Measurements from ENCODE around the gene DENND4A.
A peak's percentile ranks its signal among the peaks of the same experiment; 100 is the strongest.
"Not testable (repeated sequence)": the region's sequence is repeated elsewhere in the genome, so short reads cannot be mapped to it uniquely, and the experiment has no call there.

The DENND4A gene

DNA sequence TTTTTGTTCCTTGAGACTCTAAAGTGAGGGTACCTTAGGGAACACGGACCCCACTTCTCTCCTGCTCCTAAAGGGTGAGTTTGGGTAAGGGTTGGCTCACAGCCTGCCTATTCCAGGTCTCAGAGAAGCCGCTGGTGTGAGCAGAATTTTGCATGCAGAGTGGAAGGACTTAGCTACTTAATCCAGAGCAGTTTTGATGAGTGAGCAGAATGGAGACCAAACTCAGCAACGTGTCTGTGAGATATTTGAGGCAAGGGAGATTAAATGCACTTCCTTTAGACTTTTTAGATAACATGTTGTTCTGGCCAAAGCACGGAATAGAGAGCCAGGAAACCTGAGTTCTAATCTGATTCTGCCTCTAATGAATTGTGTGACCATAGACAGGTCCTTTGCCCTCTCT lies 165.2 kb downstream of the DENND4A start:
- no peak for DNase-seq

DNA sequence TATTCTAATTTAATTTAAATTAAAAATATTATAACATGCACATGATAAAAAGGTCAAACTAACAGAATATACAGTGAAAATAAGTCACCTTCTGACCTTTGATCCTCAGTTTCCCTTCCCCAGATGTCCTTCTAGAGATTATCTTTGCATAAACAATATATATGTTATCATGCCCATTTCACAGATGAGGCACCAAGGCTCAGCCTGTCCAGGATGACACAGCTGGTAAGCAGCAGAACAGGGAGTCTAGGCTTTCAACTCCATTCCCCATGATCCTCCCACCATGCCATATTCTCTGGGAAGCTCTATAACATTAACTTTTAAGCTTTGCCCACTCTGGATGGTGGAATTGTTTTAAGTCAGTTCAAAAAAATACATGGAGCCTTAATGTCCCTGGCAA lies 169.0 kb downstream of the DENND4A start:
- no peak for DNase-seq

DNA sequence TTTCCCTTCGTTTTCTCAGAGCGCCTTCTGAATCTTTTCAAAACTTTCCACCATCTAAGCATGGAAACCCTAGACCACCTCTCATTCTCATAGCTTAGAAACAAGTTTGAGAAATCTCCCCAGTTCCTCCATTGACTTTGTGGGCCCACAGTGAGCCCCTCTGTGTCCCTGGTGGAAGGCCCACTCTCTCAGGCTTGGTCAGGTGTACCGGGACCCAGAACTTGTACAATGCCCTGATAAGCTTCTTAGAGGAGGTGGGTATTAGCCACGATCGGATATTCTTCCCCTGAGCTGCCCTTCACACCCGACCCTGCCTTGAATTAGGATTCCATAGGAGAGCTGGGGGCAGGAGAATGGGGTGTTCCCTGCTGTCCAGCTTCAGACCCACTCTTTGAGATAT lies 170.5 kb downstream of the DENND4A start, which contains the start of gene SLC24A1:
Gene SLC24A1 (plus strand): TSS at position 301 of the 400 bp plus-strand sequence. CDS start 2,143 bp downstream, outside the sequence.
- no peak for DNase-seq

DNA sequence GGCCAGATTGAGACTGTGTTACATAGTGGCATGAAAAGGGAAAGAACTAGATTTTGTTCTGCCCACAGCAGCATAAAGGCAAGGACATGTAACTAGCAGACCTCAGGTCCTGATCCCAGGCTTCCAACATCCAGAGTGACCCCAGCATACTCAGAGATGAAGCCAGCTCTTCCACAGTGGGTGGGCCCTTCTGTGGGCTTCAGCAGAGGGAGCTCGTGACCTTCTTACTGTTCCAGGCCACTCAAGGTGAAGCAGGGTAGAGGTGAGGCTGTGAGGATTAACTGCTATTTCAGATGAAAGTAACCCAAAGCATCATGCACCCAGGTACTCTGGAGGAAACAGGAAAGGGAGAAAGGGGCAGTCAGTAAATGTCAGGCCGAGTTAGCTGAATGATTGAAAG lies 171.3 kb downstream of the DENND4A start:
- DNase-seq = no peak

DNA sequence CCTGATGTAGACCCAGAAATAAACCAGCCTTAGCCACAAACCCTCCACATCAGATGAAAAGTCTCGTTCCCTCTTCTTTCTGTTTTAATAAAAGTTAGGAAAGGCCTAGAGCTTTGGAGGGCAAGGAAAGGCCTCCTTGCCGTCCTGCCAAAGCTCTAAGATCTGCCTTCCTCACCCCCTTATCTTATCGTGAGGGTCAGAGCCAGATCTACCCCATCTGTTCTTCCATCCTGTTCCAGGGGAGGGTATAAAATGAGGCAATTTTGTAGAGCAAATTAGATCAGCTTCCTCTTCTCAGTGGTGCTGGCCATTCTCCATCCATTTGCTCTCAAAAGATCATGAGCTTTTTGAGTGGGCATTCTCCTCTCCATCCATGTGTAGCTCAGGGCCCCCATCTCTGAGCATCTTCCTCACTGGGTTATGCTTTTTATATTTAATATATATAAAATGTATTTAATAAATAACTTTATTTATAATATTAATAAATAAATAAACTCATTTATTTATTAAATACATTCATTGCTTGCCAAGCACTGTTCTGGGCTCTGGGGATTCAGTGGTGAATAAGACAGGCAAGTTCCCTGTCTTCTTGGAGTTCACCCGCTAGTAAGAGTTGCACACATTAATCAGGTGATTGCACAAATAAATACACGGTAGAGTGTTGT lies 172.3 kb downstream of the DENND4A start:
- no peak for DNase-seq

DNA sequence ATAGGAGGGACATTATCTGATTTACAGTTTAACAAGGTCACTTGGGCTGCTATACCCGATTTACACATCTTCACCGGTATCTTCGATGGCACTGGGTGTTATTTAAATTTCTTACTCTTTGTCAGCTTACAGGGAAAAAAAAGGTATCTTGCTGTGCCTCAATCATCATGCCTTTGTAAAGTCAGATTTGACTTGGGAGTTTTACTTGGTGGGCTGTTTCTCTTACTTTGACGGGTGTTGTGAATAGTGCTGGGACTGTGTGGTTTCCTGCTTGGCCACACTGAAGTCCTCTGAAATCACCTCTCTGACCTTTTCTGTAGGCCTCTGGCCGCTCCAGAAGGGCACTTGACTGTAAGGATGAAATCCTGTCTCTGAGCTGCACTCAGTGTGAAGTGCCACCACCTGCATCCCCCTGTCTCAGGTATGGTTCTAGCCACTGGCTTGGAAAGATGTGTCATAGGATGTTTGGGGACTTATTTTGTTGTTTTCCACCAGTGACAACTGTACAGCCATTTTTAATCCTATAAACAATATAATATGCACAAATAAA lies 173.5 kb downstream of the DENND4A start:
- DNase-seq = no peak

DNA sequence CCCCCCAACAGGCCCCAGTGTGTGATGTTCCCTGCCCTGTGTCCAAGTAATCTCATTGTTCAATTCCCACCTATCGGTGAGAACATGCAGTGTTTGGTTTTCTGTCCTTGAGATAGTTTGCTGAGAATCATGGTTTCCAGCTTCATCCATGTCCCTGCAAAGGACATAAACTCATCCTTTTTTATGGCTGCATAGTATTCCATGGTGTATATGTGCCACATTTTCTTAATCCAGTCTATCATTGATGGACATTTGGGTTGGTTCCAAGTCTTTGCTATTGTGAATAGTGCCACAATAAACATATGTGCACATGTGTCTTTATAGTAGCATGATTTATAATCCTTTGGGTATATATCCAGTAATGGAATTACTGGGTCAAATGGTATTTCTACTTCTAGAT lies 176.2 kb downstream of the DENND4A start:
- DNase-seq = not testable (repeated sequence)

DNA sequence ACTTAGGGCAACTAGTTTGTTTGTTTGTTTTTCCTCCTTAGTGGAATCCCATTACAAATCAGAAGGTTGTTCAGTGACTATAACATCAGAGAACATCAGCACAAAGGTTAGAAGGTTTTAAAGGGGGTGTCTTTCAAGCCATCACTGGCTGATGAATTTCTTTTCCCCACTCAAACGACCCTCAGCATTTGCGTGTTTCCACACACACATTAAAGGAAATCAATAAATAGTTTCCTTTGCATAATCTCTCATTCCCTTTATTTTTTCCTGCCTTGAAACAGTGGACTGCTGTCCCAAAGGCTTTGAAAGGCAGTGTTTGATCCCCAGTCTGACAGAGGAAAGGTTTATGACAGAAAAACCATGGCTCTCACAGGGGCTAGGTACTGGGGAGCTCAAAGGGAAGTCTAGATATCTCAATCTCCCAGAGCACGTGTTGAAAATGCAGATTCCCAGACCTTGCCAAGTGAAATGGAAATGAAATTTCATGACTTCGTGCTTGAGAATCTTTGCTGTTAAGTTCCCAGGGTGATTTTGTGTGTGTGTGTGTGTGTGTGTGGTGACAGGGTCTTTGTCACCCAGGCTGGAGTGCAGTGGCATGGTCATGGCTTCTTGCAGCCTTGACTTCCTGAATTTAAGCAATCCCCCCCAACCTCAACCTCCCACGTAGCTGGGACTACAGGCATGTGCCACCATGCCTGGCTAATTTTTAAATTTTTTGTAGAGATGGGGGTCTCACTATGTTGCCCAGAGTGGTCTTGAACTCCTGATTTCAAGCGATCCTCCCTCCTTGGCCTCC lies 178.9 kb downstream of the DENND4A start:
- DNase-seq = no peak

DNA sequence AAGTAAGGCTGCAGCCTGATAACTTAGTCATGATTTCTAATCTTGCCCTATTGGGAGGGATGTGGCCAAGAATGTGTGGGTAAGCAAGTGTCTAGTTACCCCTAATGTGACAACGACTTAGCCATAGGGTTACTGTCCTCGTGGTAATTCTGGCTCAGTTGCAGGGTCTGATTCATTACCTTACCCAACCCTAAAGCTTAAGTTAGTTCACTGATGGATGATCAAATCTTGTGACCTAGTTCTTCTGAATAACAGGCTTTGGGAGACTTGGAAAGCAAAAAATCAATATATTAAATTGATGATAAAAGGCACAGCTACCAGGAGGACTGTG lies 179.5 kb downstream of the DENND4A start:
- DNase-seq = no peak

DNA sequence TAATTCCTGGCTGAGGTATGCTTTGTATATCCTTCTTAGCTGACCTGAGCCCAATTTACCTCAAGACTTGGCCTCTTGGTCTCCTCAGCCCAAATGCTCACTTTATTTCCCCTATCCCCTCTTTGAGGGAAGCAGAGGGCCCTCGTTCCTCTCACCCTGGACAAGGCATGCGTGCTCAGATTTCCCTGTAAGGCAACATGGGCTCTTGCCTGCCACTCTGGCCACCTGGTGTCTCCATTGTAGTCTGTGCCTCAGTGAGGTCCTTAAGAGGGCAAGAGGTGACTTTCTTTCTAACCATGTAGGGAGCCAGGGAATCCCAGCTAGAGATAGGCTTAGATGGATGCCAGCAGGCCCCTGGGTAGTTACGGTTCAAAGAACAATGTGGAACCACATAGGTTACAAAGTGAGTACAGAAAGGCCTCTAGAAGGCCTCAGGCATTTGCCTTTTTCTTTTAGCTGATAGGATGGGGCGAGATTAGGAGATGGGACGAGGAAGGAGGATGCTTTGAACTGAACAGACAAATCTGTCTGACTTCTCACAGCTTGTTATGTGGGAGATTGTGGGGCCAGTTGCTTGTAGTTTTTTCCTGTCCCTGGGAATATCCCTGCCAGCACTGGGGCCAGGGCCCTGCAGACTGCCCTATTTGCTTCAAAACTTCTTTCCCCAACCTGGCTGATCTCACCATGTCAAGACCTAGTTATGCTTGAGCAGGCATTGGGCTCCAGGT lies 180.0 kb downstream of the DENND4A start:
- no peak for DNase-seq

DNA sequence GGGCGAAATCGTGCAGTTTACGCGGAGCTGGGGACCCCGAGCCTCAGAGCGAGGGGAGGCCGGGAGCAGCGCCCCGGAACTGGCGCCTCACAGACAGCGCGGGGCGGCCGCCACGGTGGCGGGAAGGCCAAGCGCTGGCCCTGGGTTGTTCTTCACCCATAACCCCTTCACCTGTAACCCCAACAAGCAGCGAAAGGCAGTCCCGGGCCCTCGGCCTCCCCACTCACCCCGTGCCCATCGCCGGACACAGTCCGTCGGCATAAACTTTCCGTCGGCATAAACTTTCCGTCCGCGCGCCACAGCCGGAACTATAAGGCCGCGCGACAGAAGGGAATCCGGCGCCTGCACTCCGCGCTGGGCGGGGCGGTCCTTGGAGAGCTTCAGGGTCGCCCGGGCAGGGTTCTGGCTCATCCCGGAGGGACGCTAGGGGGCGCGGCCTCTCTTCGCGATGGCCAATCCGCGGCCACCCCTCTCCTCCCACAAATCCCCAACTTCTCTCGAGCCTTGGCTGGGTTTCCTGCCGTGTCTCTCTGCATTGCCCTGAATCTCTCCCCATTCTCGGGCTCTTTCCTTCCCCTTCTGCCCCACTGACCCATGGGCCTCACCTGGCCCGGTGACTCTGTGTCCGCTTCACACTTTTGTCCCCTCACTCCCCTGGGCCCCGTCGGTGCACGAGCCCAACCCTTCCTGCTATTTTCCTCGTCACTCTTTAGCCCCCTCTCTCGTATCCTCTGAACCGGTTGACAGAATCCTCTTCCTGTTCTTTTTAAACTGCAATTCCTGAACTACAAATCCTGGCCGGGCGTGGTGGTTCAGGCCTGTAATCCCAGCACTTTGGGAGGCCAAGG lies 181.0 kb downstream of the DENND4A start, which contains the start of gene INTS14:
Gene INTS14 (minus strand): TSS at position 261 of the 848 bp plus-strand sequence. CDS start 3,751 bp downstream, outside the sequence.
- DNase-seq = peak; percentile 97
